SK-N-SH (cell line): Measurements from ENCODE around the gene CNNM3. TPM values are rescaled to one million over a fixed set of nuclear protein-coding genes. Genes with fewer than 3 reads are reported as not detected.

ENCODE experiments used
- CTCF ChIA-PET: fragments of 300-600, 350-600 bp; formaldehyde crosslinking; extraction: SDS; loops from one replicate; lab custom pipeline; 2021; lab: Yijun Ruan, JAX
- POLR2A ChIA-PET: fragments of 350-600 bp; sonication (Branson Sonifier 250); formaldehyde crosslinking; extraction: SDS; loops from one replicate; lab custom pipeline; 2020; ENCODE audit warnings: antibody characterized with exemption, inconsistent platforms; lab: Yijun Ruan, JAX
- DNase-seq: peaks from one replicate; pipeline ENCODE4 v3.0.0; 2012
- H2AFZ ChIP-seq: fragments of 200-600 bp; sonication (generic); 2 replicates; pipeline ENCODE4 v1.8.1; 2016; ENCODE audit warnings: antibody characterized with exemption, mild to moderate bottlenecking, low read depth
- H3F3A ChIP-seq: fragments of 200-600 bp; sonication (generic); replicated peaks from 2 replicates; pipeline ENCODE3; 2016; ENCODE audit warnings: antibody characterized with exemption, mild to moderate bottlenecking; ENCODE audit not compliant: insufficient read depth
- H3K27ac ChIP-seq, 2 experiments: fragments of 200-500 bp in 1 of 2; fragments of 200-600 bp in 1 of 2; sonication (Bioruptor generic) in 1 of 2; sonication (generic), shearing (Covaris generic) in 1 of 2; 2 replicates each; pipeline versions ENCODE4 v1.5.1 to v1.6.1; 2014 to 2016; ENCODE audit warnings: low read depth in 2 of 2, inconsistent platforms in 1 of 2, low read length in 1 of 2, mild to moderate bottlenecking in 1 of 2, mixed read lengths in 1 of 2
- H3K27me3 ChIP-seq: fragments of 200-600 bp; sonication (generic), shearing (Covaris generic); 2 replicates; pipeline ENCODE4 v1.6.1; 2016; ENCODE audit warnings: mixed run types; ENCODE audit not compliant: insufficient read depth
- H3K36me3 ChIP-seq, 2 experiments: fragments of 200-500 bp in 1 of 2; fragments of 200-600 bp in 1 of 2; sonication (Bioruptor generic) in 1 of 2; sonication (generic) in 1 of 2; replicated peaks in 1 of 2; 2 replicates each; pipeline versions ENCODE3 to v1.5.1; 2014 to 2016; ENCODE audit warnings: low read length in 1 of 2, mild to moderate bottlenecking in 1 of 2; ENCODE audit not compliant: insufficient read depth in 2 of 2, control insufficient read depth in 1 of 2
- H3K4me1 ChIP-seq, 2 experiments: fragments of 200-500 bp in 1 of 2; fragments of 200-600 bp in 1 of 2; sonication (Bioruptor generic) in 1 of 2; sonication (generic), shearing (Covaris generic) in 1 of 2; 2 replicates each; pipeline versions ENCODE4 v1.5.1 to v1.6.1; 2014 to 2016; ENCODE audit warnings: low read depth in 1 of 2, low read length in 1 of 2, mixed run types in 1 of 2; ENCODE audit not compliant: insufficient read depth in 2 of 2, control insufficient read depth in 1 of 2
- H3K4me2 ChIP-seq: fragments of 200-600 bp; sonication (generic), shearing (Covaris generic); 2 replicates; pipeline ENCODE4 v1.6.1; 2017; ENCODE audit warnings: mixed run types
- H3K4me3 ChIP-seq, 2 experiments: fragments of 200-500 bp in 1 of 2; fragments of 200-600 bp in 1 of 2; sonication (Bioruptor generic) in 1 of 2; sonication (generic), shearing (Covaris generic) in 1 of 2; 2 replicates each; pipeline versions ENCODE4 v1.5.1 to v1.8.1; 2014 to 2016; ENCODE audit warnings: low read depth in 2 of 2, inconsistent platforms in 1 of 2, low read length in 1 of 2, mild to moderate bottlenecking in 1 of 2, mixed read lengths in 1 of 2, moderate library complexity in 1 of 2
- H3K79me2 ChIP-seq: fragments of 200-600 bp; sonication (generic); 2 replicates; pipeline ENCODE4 v1.8.1; 2017; ENCODE audit warnings: mild to moderate bottlenecking; ENCODE audit not compliant: insufficient read depth
- H3K9ac ChIP-seq: fragments of 200-600 bp; sonication (generic); 2 replicates; pipeline ENCODE4 v1.6.1; 2017; ENCODE audit warnings: mixed run types
- H3K9me2 ChIP-seq: fragments of 200-600 bp; sonication (generic); 2 replicates; pipeline ENCODE4 v1.6.1; 2017; ENCODE audit warnings: mixed run types
- H3K9me3 ChIP-seq: fragments of 200-600 bp; sonication (generic); 2 replicates; pipeline ENCODE4 v1.6.1; 2017; ENCODE audit warnings: mixed run types, mild to moderate bottlenecking, moderate library complexity
- H4K20me1 ChIP-seq: fragments of 200-600 bp; sonication (generic); 2 replicates; pipeline ENCODE4 v1.6.1; 2017; ENCODE audit warnings: mild to moderate bottlenecking, mixed run types; ENCODE audit not compliant: insufficient read depth
- CTCF ChIP-seq: fragments of 200-600 bp; sonication (generic); IDR thresholded peaks from 2 replicates; pipeline ENCODE4 v1.6.1; 2017; ENCODE audit warnings: antibody characterized with exemption, mild to moderate bottlenecking, moderate library complexity
- FOSL2 ChIP-seq: IDR thresholded peaks from 2 replicates; pipeline ENCODE4 v1.4.0; 2012; ENCODE audit warnings: low read depth, mild to moderate bottlenecking, moderate library complexity, borderline replicate concordance
- GABPA ChIP-seq: IDR thresholded peaks from 2 replicates; pipeline ENCODE4 v1.4.0; 2012; ENCODE audit warnings: low read depth, mild to moderate bottlenecking
- GATA2 ChIP-seq: sonication (generic); formaldehyde crosslinking; IDR thresholded peaks from 2 replicates; pipeline ENCODE4 v1.5.0; 2020; ENCODE audit warnings: mild to moderate bottlenecking, missing genetic modification reagents
- JUND ChIP-seq: IDR thresholded peaks from 2 replicates; pipeline ENCODE4 v1.4.0; 2012
- MAX ChIP-seq: IDR thresholded peaks from 2 replicates; pipeline ENCODE4 v1.4.0; 2012; ENCODE audit warnings: low read depth
- PBX3 ChIP-seq: IDR thresholded peaks from 2 replicates; pipeline ENCODE4; 2012
- POLR2AphosphoS5 ChIP-seq: IDR thresholded peaks from 2 replicates; pipeline ENCODE4 v1.6.1; 2012; ENCODE audit warnings: low read depth, low read length
- RCOR1 ChIP-seq: fragments of 150-350 bp; IDR thresholded peaks from 2 replicates; pipeline ENCODE4 v1.6.1; 2017; ENCODE audit warnings: antibody characterized with exemption, low read length
- REST ChIP-seq: IDR thresholded peaks from 2 replicates; pipeline ENCODE4 v1.6.1; 2012; ENCODE audit warnings: mild to moderate bottlenecking, low read depth, low read length, moderate library complexity
- RFX5 ChIP-seq: IDR thresholded peaks from 2 replicates; pipeline ENCODE4 v1.6.1; 2012; ENCODE audit warnings: mild to moderate bottlenecking, improper control_type of control experiment, low read length
- RXRA ChIP-seq: IDR thresholded peaks from 2 replicates; pipeline ENCODE4 v1.4.0; 2012; ENCODE audit warnings: low read depth, mild to moderate bottlenecking, borderline replicate concordance
- SIN3A ChIP-seq: IDR thresholded peaks from 2 replicates; pipeline ENCODE4 v1.6.1; 2012; ENCODE audit warnings: low read depth, mild to moderate bottlenecking, low read length, moderate library complexity, borderline replicate concordance
- TAF1 ChIP-seq: IDR thresholded peaks from 2 replicates; pipeline ENCODE4 v1.6.1; 2012; ENCODE audit warnings: low read depth, mild to moderate bottlenecking, low read length, moderate library complexity, borderline replicate concordance
- TCF12 ChIP-seq: IDR thresholded peaks from 2 replicates; pipeline ENCODE4 v1.4.0; 2012
- WGBS: methylation state at CpG from one replicate; pipeline ENCODE4 v1.1.6; 2017; ENCODE audit warnings: low lambda C conversion rate; 5-methylcytosine and 5-hydroxymethylcytosine counted together
- polyA plus RNA-seq, 3 experiments: library from polyadenylated mRNA; depleted of rRNA; stranded (reverse); fragments of >200 nt; gene quantifications; 2 replicates each; pipeline ENCODE4 v1.2.3, GENCODE V29; 2012

The CNNM3 gene
- polyA plus RNA-seq, 1 of the 3 experiments (the other 2 are of a cell fraction) = 14.7 TPM

GRCh38 chr2:96831679-96832078 lies 15.6 kb downstream of the CNNM3 start:
- H3F3A ChIP-seq = no peaks in the 10 kb centered on the region
- H3K36me3 ChIP-seq = peaks cover 11 to 57% of the 10 kb centered on the region in 2 experiments
- no peaks in the 10 kb centered on the region for H3K9me3 ChIP-seq
- no peak for DNase-seq
- no peak overlapping the region for H3K9ac ChIP-seq
- no peaks in the 10 kb centered on the region for H3K79me2 ChIP-seq
- no peak overlapping the region for H3K27ac ChIP-seq
- TF ChIP-seq TCF12 (no peak), REST (peak; percentile 92)
- TF ChIP-seq, all 33 proteins: peak for 1
- POLR2A ChIA-PET = no interaction called here
- Histone ChIP-seq H2AFZ (no peak overlapping the region), H3K4me1 (no peaks in the 10 kb centered on the region; a peak in 1 of 4 replicates), H3K4me3 (no peak overlapping the region), H3K9me2 (no peaks in the 10 kb centered on the region), H3K4me2 (no peak overlapping the region), H4K20me1 (no peaks in the 10 kb centered on the region), H3K27me3 (no peaks in the 10 kb centered on the region)
- WGBS = 83% methylated on average over 8 of the region's 10 CpGs
- CTCF ChIA-PET = interaction anchor here (1.3 kb wide), 2 partner anchors 15 to 69 kb away, joined by 3 read pairs; partner anchors contain the start of gene CNNM3

- Histone ChIP-seq H3K27me3 (no peaks in the 10 kb centered on the region), H2AFZ (no peak overlapping the region), H3K36me3 (peaks cover 11 to 59% of the 10 kb centered on the region in 2 experiments), H3K4me3 (no peak overlapping the region), H3K9ac (no peak overlapping the region), H3K4me2 (no peak overlapping the region), H3K9me2 (no peaks in the 10 kb centered on the region), H3K9me3 (no peaks in the 10 kb centered on the region), H3K27ac (no peak overlapping the region; a peak in 1 of 4 replicates), H3K4me1 (no peaks in the 10 kb centered on the region; a peak in 1 of 4 replicates), H3F3A (no peaks in the 10 kb centered on the region), H3K79me2 (no peaks in the 10 kb centered on the region), H4K20me1 (no peaks in the 10 kb centered on the region)
- TF ChIP-seq FOSL2 (no peak), SIN3A (no peak), GATA2 (CRISPR knock-in tag) (no peak), TAF1 (no peak), JUND (no peak), GABPA (no peak), PBX3 (no peak), MAX (no peak), RXRA (no peak), RFX5 (no peak), POLR2AphosphoS5 (no peak), CTCF (no peak), RCOR1 (no peak)
- ChIA-PET POLR2A (no interaction called here), CTCF (interaction anchor here (1.3 to 1.5 kb wide), 2 partner anchors 69 to 119 kb away, joined by 3 to 4 read pairs; no protein-coding TSS in a partner anchor)
- no peak for DNase-seq
- 70% methylated on average over 5 of the region's 11 CpGs for WGBS
Measured at GRCh38 chr2:96832408-96832753, 16.3 kb downstream of the CNNM3 start.
